HG03025 (cell line): ENCODE data around the gene VEGFA.

Experiments
- ATAC-seq: cut with Tn5 transposase; IDR thresholded peaks from one replicate; pipeline ENCODE4 v1.9.1; 2021; ENCODE audit warnings: mild to moderate bottlenecking, moderate library complexity; ENCODE audit not compliant: unreplicated experiment, low FRiP score

Gene VEGFA

DNA sequence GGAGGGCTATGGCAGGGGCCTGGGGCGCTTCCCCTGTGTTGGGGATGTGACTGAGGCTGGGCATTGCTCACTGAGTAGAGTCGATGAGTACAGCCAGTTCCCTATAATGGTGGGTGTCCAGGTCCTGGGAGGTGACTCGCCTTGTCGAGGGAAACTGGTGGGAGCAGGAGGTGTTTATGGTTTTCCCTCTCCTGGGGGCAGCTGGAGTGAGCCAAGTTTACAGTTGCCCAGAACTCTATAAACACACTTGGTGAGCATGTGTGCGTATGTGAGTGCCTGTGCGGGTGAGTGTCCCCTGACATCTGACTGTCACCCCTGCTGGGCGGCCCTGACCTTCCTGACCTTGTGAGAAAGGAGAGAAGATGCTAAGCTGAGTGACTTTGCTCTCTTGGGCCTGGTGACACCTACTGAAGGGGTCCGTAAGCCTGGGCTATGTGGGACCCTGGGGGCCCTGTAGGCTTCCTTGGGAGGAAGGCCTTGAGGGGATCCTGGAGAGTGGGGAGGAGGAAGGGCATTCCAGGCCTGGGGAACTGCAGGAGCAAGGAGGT, 65.9 kb downstream of the VEGFA start:
- no peak for ATAC-seq
